SK-N-SH (cell line): Measurements from ENCODE around the gene GGCT. TPM values are rescaled to one million over a fixed set of nuclear protein-coding genes. Genes with fewer than 3 reads are reported as not detected.
A peak's percentile ranks its signal among the peaks of the same experiment; 100 is the strongest.

Experiments used
- CTCF ChIA-PET: fragments of 300-600, 350-600 bp; formaldehyde crosslinking; extraction: SDS; loops from one replicate; lab custom pipeline; 2021; lab: Yijun Ruan, JAX
- POLR2A ChIA-PET: fragments of 350-600 bp; sonication (Branson Sonifier 250); formaldehyde crosslinking; extraction: SDS; loops from one replicate; lab custom pipeline; 2020; ENCODE audit warnings: antibody characterized with exemption, inconsistent platforms; lab: Yijun Ruan, JAX
- DNase-seq: peaks from one replicate; pipeline ENCODE4 v3.0.0; 2012
- H2AFZ ChIP-seq: fragments of 200-600 bp; sonication (generic); 2 replicates; pipeline ENCODE4 v1.8.1; 2016; ENCODE audit warnings: antibody characterized with exemption, mild to moderate bottlenecking, low read depth
- H3F3A ChIP-seq: fragments of 200-600 bp; sonication (generic); replicated peaks from 2 replicates; pipeline ENCODE3; 2016; ENCODE audit warnings: antibody characterized with exemption, mild to moderate bottlenecking; ENCODE audit not compliant: insufficient read depth
- H3K27ac ChIP-seq, 2 experiments: fragments of 200-500 bp in 1 of 2; fragments of 200-600 bp in 1 of 2; sonication (Bioruptor generic) in 1 of 2; sonication (generic), shearing (Covaris generic) in 1 of 2; 2 replicates each; pipeline versions ENCODE4 v1.5.1 to v1.6.1; 2014 to 2016; ENCODE audit warnings: low read depth in 2 of 2, inconsistent platforms in 1 of 2, low read length in 1 of 2, mild to moderate bottlenecking in 1 of 2, mixed read lengths in 1 of 2
- H3K27me3 ChIP-seq: fragments of 200-600 bp; sonication (generic), shearing (Covaris generic); 2 replicates; pipeline ENCODE4 v1.6.1; 2016; ENCODE audit warnings: mixed run types; ENCODE audit not compliant: insufficient read depth
- H3K36me3 ChIP-seq, 2 experiments: fragments of 200-500 bp in 1 of 2; fragments of 200-600 bp in 1 of 2; sonication (Bioruptor generic) in 1 of 2; sonication (generic) in 1 of 2; replicated peaks in 1 of 2; 2 replicates each; pipeline versions ENCODE3 to v1.5.1; 2014 to 2016; ENCODE audit warnings: low read length in 1 of 2, mild to moderate bottlenecking in 1 of 2; ENCODE audit not compliant: insufficient read depth in 2 of 2, control insufficient read depth in 1 of 2
- H3K4me1 ChIP-seq, 2 experiments: fragments of 200-500 bp in 1 of 2; fragments of 200-600 bp in 1 of 2; sonication (Bioruptor generic) in 1 of 2; sonication (generic), shearing (Covaris generic) in 1 of 2; 2 replicates each; pipeline versions ENCODE4 v1.5.1 to v1.6.1; 2014 to 2016; ENCODE audit warnings: low read depth in 1 of 2, low read length in 1 of 2, mixed run types in 1 of 2; ENCODE audit not compliant: insufficient read depth in 2 of 2, control insufficient read depth in 1 of 2
- H3K4me2 ChIP-seq: fragments of 200-600 bp; sonication (generic), shearing (Covaris generic); 2 replicates; pipeline ENCODE4 v1.6.1; 2017; ENCODE audit warnings: mixed run types
- H3K4me3 ChIP-seq, 2 experiments: fragments of 200-500 bp in 1 of 2; fragments of 200-600 bp in 1 of 2; sonication (Bioruptor generic) in 1 of 2; sonication (generic), shearing (Covaris generic) in 1 of 2; 2 replicates each; pipeline versions ENCODE4 v1.5.1 to v1.8.1; 2014 to 2016; ENCODE audit warnings: low read depth in 2 of 2, inconsistent platforms in 1 of 2, low read length in 1 of 2, mild to moderate bottlenecking in 1 of 2, mixed read lengths in 1 of 2, moderate library complexity in 1 of 2
- H3K79me2 ChIP-seq: fragments of 200-600 bp; sonication (generic); 2 replicates; pipeline ENCODE4 v1.8.1; 2017; ENCODE audit warnings: mild to moderate bottlenecking; ENCODE audit not compliant: insufficient read depth
- H3K9ac ChIP-seq: fragments of 200-600 bp; sonication (generic); 2 replicates; pipeline ENCODE4 v1.6.1; 2017; ENCODE audit warnings: mixed run types
- H3K9me2 ChIP-seq: fragments of 200-600 bp; sonication (generic); 2 replicates; pipeline ENCODE4 v1.6.1; 2017; ENCODE audit warnings: mixed run types
- H3K9me3 ChIP-seq: fragments of 200-600 bp; sonication (generic); 2 replicates; pipeline ENCODE4 v1.6.1; 2017; ENCODE audit warnings: mixed run types, mild to moderate bottlenecking, moderate library complexity
- H4K20me1 ChIP-seq: fragments of 200-600 bp; sonication (generic); 2 replicates; pipeline ENCODE4 v1.6.1; 2017; ENCODE audit warnings: mild to moderate bottlenecking, mixed run types; ENCODE audit not compliant: insufficient read depth
- EP300 ChIP-seq, 2 experiments: IDR thresholded peaks; 2 replicates each; pipeline versions ENCODE4 v1.4.0 to v1.6.1; 2012; ENCODE audit warnings: borderline replicate concordance in 1 of 2, low read depth in 1 of 2, low read length in 1 of 2
- EZH2phosphoT487 ChIP-seq: fragments of 200-600 bp; sonication (generic); IDR thresholded peaks from 2 replicates; pipeline ENCODE4 v1.6.1; 2017; ENCODE audit warnings: low read depth, mixed run types, mild to moderate bottlenecking, antibody characterized with exemption, moderate library complexity, borderline replicate concordance
- FOXM1 ChIP-seq: IDR thresholded peaks from 2 replicates; pipeline ENCODE4 v1.4.0; 2012; ENCODE audit warnings: low read depth, mild to moderate bottlenecking
- GABPA ChIP-seq: IDR thresholded peaks from 2 replicates; pipeline ENCODE4 v1.4.0; 2012; ENCODE audit warnings: low read depth, mild to moderate bottlenecking
- MEF2A ChIP-seq: IDR thresholded peaks from 2 replicates; pipeline ENCODE4 v1.4.0; 2012; ENCODE audit warnings: low read depth, borderline replicate concordance
- NRF1 ChIP-seq: IDR thresholded peaks from 2 replicates; pipeline ENCODE4 v1.6.1; 2012; ENCODE audit warnings: low read depth, mild to moderate bottlenecking, low read length
- POLR2AphosphoS5 ChIP-seq: IDR thresholded peaks from 2 replicates; pipeline ENCODE4 v1.6.1; 2012; ENCODE audit warnings: low read depth, low read length
- SMC3 ChIP-seq: IDR thresholded peaks from 2 replicates; pipeline ENCODE4 v1.6.1; 2012; ENCODE audit warnings: low read depth, low read length, improper control_type of control experiment
- TAF1 ChIP-seq: IDR thresholded peaks from 2 replicates; pipeline ENCODE4 v1.6.1; 2012; ENCODE audit warnings: low read depth, mild to moderate bottlenecking, low read length, moderate library complexity, borderline replicate concordance
- TCF12 ChIP-seq: IDR thresholded peaks from 2 replicates; pipeline ENCODE4 v1.4.0; 2012
- YY1 ChIP-seq: IDR thresholded peaks from 2 replicates; pipeline ENCODE4 v1.4.0; 2012; ENCODE audit warnings: low read depth, mild to moderate bottlenecking
- WGBS: methylation state at CpG from one replicate; pipeline ENCODE4 v1.1.6; 2017; ENCODE audit warnings: low lambda C conversion rate; 5-methylcytosine and 5-hydroxymethylcytosine counted together
- polyA plus RNA-seq, 3 experiments: library from polyadenylated mRNA; depleted of rRNA; stranded (reverse); fragments of >200 nt; gene quantifications; 2 replicates each; pipeline ENCODE4 v1.2.3, GENCODE V29; 2012
- TF ChIP-seq, protein P1 (sequence below): IDR thresholded peaks from 2 replicates; pipeline ENCODE4 v1.4.0; 2012; ENCODE audit warnings: low read depth
- TF ChIP-seq, protein P2 (sequence below): IDR thresholded peaks from 2 replicates; pipeline ENCODE4 v1.4.0; 2012; ENCODE audit warnings: low read depth, borderline replicate concordance
- TF ChIP-seq, protein P3 (sequence below): fragments of 150-350 bp; IDR thresholded peaks from 2 replicates; pipeline ENCODE4 v1.6.1; 2016; ENCODE audit warnings: mild to moderate bottlenecking, low read depth, low read length
- TF ChIP-seq, protein P4 (sequence below): IDR thresholded peaks from 2 replicates; pipeline ENCODE4 v1.4.0; 2012; ENCODE audit warnings: low read depth, borderline replicate concordance
- TF ChIP-seq, protein P5 (sequence below): fragments of 150-350 bp; IDR thresholded peaks from 2 replicates; pipeline ENCODE4 v1.6.1; 2017; ENCODE audit warnings: antibody characterized with exemption, low read length, low read depth, borderline replicate concordance

The GGCT gene
- polyA plus RNA-seq, 1 of the 3 experiments (the other 2 are of a cell fraction): 20.8 TPM

DNA sequence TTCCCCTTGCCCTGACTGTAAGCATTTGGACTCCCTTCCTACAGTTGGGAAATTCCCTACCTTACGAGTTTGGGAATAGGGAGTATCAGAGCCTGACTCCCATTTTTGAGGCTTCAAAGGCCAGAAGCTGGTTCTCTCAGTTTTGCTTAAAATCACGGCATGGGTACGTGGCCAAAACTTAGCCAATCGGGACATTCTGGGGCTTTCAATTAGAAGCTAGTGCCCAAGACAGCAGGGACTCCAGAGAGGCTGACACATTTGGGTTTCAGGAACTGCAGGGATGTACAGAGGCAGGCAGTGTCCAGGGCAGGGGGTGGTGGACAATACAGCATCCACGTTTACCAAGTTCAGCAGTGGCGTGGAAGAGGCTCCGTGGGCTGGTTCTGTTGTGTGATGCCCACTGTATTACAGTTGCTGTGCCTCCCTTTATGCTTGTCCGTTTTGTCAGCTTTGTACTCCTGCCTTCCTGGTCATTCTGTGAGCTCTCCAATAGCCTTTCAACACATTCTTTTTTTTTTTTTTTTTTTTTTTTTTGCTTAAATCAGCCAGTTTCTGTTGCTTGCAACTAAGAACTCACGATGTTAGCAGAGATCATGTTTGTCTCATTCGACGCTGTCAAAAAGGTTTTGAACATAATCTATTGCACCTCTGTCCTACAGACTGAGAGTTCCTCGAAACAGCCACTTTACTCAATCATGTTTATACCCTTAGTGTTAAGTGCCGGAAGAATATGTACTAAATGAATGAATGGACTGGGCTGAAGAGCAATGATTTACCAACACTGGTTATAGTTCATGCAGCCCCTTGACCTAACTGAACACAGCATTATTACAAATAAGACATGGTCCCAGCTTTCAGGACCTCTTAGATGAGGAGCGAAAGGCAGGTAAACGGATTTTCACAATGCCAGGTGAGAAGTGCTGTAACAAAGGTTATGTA is 1.1 kb downstream of the GGCT start:
- H3K27me3 ChIP-seq: no peaks in the 10 kb centered on the region
- peak overlapping the region in 1 of 2 experiments; percentile 80; a peak in 1 of 4 replicates for H3K27ac ChIP-seq
- peaks cover 0 to 17% of the 10 kb centered on the region in 2 experiments; a peak in 2 of 4 replicates for H3K4me1 ChIP-seq
- ChIA-PET POLR2A (no interaction called here), CTCF (interaction anchor here (1.2 to 2.3 kb wide), 3 partner anchors 26 to 61 kb away, joined by 3 to 11 read pairs (median 3); no protein-coding TSS in a partner anchor)
- H4K20me1 ChIP-seq: no peaks in the 10 kb centered on the region
- peaks cover 8 to 14% of the 10 kb centered on the region in 2 experiments for H3K36me3 ChIP-seq
- no peaks in the 10 kb centered on the region for H3K9me3 ChIP-seq
- peak overlapping the region; percentile 96 for H2AFZ ChIP-seq
- H3K4me2 ChIP-seq: peak overlapping the region; percentile 96
- TF ChIP-seq YY1: no peak
- TF ChIP-seq TAF1: no peak
- TF ChIP-seq, protein P1, sequence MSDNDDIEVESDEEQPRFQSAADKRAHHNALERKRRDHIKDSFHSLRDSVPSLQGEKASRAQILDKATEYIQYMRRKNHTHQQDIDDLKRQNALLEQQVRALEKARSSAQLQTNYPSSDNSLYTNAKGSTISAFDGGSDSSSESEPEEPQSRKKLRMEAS: no peak
- TF ChIP-seq, protein P2, sequence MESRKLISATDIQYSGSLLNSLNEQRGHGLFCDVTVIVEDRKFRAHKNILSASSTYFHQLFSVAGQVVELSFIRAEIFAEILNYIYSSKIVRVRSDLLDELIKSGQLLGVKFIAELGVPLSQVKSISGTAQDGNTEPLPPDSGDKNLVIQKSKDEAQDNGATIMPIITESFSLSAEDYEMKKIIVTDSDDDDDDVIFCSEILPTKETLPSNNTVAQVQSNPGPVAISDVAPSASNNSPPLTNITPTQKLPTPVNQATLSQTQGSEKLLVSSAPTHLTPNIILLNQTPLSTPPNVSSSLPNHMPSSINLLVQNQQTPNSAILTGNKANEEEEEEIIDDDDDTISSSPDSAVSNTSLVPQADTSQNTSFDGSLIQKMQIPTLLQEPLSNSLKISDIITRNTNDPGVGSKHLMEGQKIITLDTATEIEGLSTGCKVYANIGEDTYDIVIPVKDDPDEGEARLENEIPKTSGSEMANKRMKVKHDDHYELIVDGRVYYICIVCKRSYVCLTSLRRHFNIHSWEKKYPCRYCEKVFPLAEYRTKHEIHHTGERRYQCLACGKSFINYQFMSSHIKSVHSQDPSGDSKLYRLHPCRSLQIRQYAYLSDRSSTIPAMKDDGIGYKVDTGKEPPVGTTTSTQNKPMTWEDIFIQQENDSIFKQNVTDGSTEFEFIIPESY: no peak
- no peak for TF ChIP-seq TCF12
- TF ChIP-seq, protein P3, sequence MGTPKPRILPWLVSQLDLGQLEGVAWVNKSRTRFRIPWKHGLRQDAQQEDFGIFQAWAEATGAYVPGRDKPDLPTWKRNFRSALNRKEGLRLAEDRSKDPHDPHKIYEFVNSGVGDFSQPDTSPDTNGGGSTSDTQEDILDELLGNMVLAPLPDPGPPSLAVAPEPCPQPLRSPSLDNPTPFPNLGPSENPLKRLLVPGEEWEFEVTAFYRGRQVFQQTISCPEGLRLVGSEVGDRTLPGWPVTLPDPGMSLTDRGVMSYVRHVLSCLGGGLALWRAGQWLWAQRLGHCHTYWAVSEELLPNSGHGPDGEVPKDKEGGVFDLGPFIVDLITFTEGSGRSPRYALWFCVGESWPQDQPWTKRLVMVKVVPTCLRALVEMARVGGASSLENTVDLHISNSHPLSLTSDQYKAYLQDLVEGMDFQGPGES: no peak
- TF ChIP-seq POLR2AphosphoS5: no peak
- TF ChIP-seq MEF2A: no peak
- TF ChIP-seq NRF1: no peak
- TF ChIP-seq, protein P4, sequence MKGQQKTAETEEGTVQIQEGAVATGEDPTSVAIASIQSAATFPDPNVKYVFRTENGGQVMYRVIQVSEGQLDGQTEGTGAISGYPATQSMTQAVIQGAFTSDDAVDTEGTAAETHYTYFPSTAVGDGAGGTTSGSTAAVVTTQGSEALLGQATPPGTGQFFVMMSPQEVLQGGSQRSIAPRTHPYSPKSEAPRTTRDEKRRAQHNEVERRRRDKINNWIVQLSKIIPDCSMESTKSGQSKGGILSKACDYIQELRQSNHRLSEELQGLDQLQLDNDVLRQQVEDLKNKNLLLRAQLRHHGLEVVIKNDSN: no peak
- TF ChIP-seq FOXM1: no peak
- TF ChIP-seq GABPA: no peak
- no peak for TF ChIP-seq EZH2phosphoT487
- TF ChIP-seq EP300 (IDR thresholded peaks at IDR 0.05; ENCODE audit: borderline replicate concordance in 1 of 2, low read depth in 1 of 2, low read length in 1 of 2): no peak
- TF ChIP-seq SMC3: no peak
- TF ChIP-seq, protein P5, sequence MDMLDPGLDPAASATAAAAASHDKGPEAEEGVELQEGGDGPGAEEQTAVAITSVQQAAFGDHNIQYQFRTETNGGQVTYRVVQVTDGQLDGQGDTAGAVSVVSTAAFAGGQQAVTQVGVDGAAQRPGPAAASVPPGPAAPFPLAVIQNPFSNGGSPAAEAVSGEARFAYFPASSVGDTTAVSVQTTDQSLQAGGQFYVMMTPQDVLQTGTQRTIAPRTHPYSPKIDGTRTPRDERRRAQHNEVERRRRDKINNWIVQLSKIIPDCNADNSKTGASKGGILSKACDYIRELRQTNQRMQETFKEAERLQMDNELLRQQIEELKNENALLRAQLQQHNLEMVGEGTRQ: no peak
- peak overlapping the region; percentile 76 for H3K9ac ChIP-seq
- no peaks in the 10 kb centered on the region for H3F3A ChIP-seq
- H3K9me2 ChIP-seq: no peaks in the 10 kb centered on the region
- 40% methylated on average over 15 of the region's 15 CpGs for WGBS
- peak; percentile 33 for DNase-seq
- peaks cover 48% of the 10 kb centered on the region for H3K79me2 ChIP-seq
- H3K4me3 ChIP-seq: peak overlapping the region; percentile 94 to 98
